ENCODE data around the gene CC2D2B.

- TF ChIP-seq CREB5 (CRISPR knock-in tag; IDR thresholded peaks at IDR 0.05; ENCODE audit: low read depth), result no peak
- no peak for TF ChIP-seq GLIS3 (CRISPR knock-in tag; IDR thresholded peaks at IDR 0.05)
- no peak for TF ChIP-seq ZFP30 (CRISPR knock-in tag; IDR thresholded peaks at IDR 0.05)
- TF ChIP-seq RARB (CRISPR knock-in tag; IDR thresholded peaks at IDR 0.05), result no peak
- TF ChIP-seq ESRRG (CRISPR knock-in tag; IDR thresholded peaks at IDR 0.05), result no peak
- TF ChIP-seq SNAI2 (CRISPR knock-in tag; IDR thresholded peaks at IDR 0.05), result no peak
- no peak for TF ChIP-seq PPARA (CRISPR knock-in tag; IDR thresholded peaks at IDR 0.05; ENCODE audit: borderline replicate concordance)
Observed at GRCh38 chr10:96022739-96023138, 115.0 kb downstream of the CC2D2B start.

All from SK-N-SH treated with all-trans-retinoic acid at 6 μM for 48 hours (cell line).